ENCODE data around the gene NCK2. TPM values are rescaled to one million over a fixed set of nuclear protein-coding genes. Genes with fewer than 3 reads are reported as not detected.

NCK2 gene
- total and polyA plus RNA-seq, 4 donors: 28.8 to 44.6 (median 40.9) TPM

GRCh38 chr2:105748566-105748965 is 3.9 kb downstream of the NCK2 start:
- Histone ChIP-seq H3K4me1 (ENCODE audit: control insufficient read depth in 1 of 2, insufficient read depth in 2 of 2, low read length in 2 of 2) (peaks cover 1 to 5% of the 10 kb centered on the region in 2 donors), H3K27ac (ENCODE audit: low read depth in 1 of 2, low read length in 2 of 2) (no peak overlapping the region), H3K4me3 (ENCODE audit: low read length in 2 of 2) (no peak overlapping the region), H3K36me3 (ENCODE audit: control insufficient read depth in 1 of 2, insufficient read depth in 2 of 2, low read length in 1 of 2) (no peaks in the 10 kb centered on the region), H3K9me3 (ENCODE audit: control insufficient read depth, low read length) (no peaks in the 10 kb centered on the region), H3K27me3 (ENCODE audit: control insufficient read depth in 1 of 2, insufficient read depth in 2 of 2, low read length in 1 of 2) (no peaks in the 10 kb centered on the region)
- intact Hi-C loops (cut with DNase I): loop anchor here in 1 of 2 donors (5.0 to 10.0 kb wide), 4 partner anchors 34 to 174 kb away; no protein-coding TSS in a partner anchor
- 70 to 82% methylated on average over 1 of the region's 1 CpG for WGBS, 2 donors
- no peak for DNase-seq
- no peak for ATAC-seq (ENCODE audit: low FRiP score)

GRCh38 chr2:105749583-105750400 is 5.1 kb downstream of the NCK2 start:
- H3K4me1 ChIP-seq (ENCODE audit: control insufficient read depth in 1 of 2, insufficient read depth in 2 of 2, low read length in 2 of 2): peaks cover 1 to 5% of the 10 kb centered on the region in 2 donors

GRCh38 chr2:105750735-105751134 is 6.0 kb downstream of the NCK2 start:
- Histone ChIP-seq H3K27ac (ENCODE audit: low read depth in 1 of 2, low read length in 2 of 2) (no peak overlapping the region), H3K9me3 (ENCODE audit: control insufficient read depth, low read length) (no peaks in the 10 kb centered on the region), H3K36me3 (ENCODE audit: control insufficient read depth in 1 of 2, insufficient read depth in 2 of 2, low read length in 1 of 2) (no peaks in the 10 kb centered on the region), H3K4me1 (ENCODE audit: control insufficient read depth in 1 of 2, insufficient read depth in 2 of 2, low read length in 2 of 2) (peaks cover 1 to 5% of the 10 kb centered on the region in 2 donors), H3K27me3 (ENCODE audit: control insufficient read depth in 1 of 2, insufficient read depth in 2 of 2, low read length in 1 of 2) (no peaks in the 10 kb centered on the region), H3K4me3 (ENCODE audit: low read length in 2 of 2) (no peak overlapping the region)
- DNase-seq (no peak), ATAC-seq (ENCODE audit: low FRiP score) (no peak)
- WGBS, 2 donors: 97 to 99% methylated on average over 4 of the region's 4 CpGs
- intact Hi-C loops (cut with DNase I): no loop called here

More at GRCh38 chr2:105749583-105750400, 5.1 kb downstream of the NCK2 start:
- intact Hi-C loops (cut with DNase I): loop anchor here in 1 of 2 donors (5.0 to 10.0 kb wide), 4 partner anchors 33 to 175 kb away; no protein-coding TSS in a partner anchor
- Histone ChIP-seq H3K9me3 (ENCODE audit: control insufficient read depth, low read length) (no peaks in the 10 kb centered on the region), H3K27me3 (ENCODE audit: control insufficient read depth in 1 of 2, insufficient read depth in 2 of 2, low read length in 1 of 2) (no peaks in the 10 kb centered on the region), H3K36me3 (ENCODE audit: control insufficient read depth in 1 of 2, insufficient read depth in 2 of 2, low read length in 1 of 2) (no peaks in the 10 kb centered on the region), H3K4me3 (ENCODE audit: low read length in 2 of 2) (no peak overlapping the region), H3K27ac (ENCODE audit: low read depth in 1 of 2, low read length in 2 of 2) (no peak overlapping the region)
- WGBS, 2 donors: 95 to 96% methylated on average over 18 of the region's 18 CpGs
- ATAC-seq (ENCODE audit: low FRiP score): no peak
- no peak for DNase-seq

GRCh38 chr2:105751272-105751671 is 6.6 kb downstream of the NCK2 start:
- Histone ChIP-seq H3K9me3 (ENCODE audit: control insufficient read depth, low read length) (no peaks in the 10 kb centered on the region), H3K27me3 (ENCODE audit: control insufficient read depth in 1 of 2, insufficient read depth in 2 of 2, low read length in 1 of 2) (no peaks in the 10 kb centered on the region), H3K4me1 (ENCODE audit: control insufficient read depth in 1 of 2, insufficient read depth in 2 of 2, low read length in 2 of 2) (peaks cover 2 to 3% of the 10 kb centered on the region in 2 donors), H3K4me3 (ENCODE audit: low read length in 2 of 2) (no peak overlapping the region), H3K36me3 (ENCODE audit: control insufficient read depth in 1 of 2, insufficient read depth in 2 of 2, low read length in 1 of 2) (no peaks in the 10 kb centered on the region), H3K27ac (ENCODE audit: low read depth in 1 of 2, low read length in 2 of 2) (no peak overlapping the region)
- DNase-seq: no peak
- no peak for ATAC-seq (ENCODE audit: low FRiP score)
- 88 to 95% methylated on average over 3 of the region's 3 CpGs for whole genome bisulfite sequencing, 2 donors
- intact Hi-C loops (cut with DNase I): no loop called here

GRCh38 chr2:105752691-105753358 is 8.1 kb downstream of the NCK2 start:
- no peak overlapping the region for H3K4me3 ChIP-seq (ENCODE audit: low read length in 2 of 2)
- H3K27ac ChIP-seq (ENCODE audit: low read depth in 1 of 2, low read length in 2 of 2): no peak overlapping the region
- WGBS, 2 donors: 70 to 75% methylated on average over 5 of the region's 5 CpGs
- no peaks in the 10 kb centered on the region for H3K27me3 ChIP-seq (ENCODE audit: control insufficient read depth in 1 of 2, insufficient read depth in 2 of 2, low read length in 1 of 2)
- no peak for DNase-seq
- no peak for ATAC-seq (ENCODE audit: low FRiP score)
- intact Hi-C loops (cut with DNase I): no loop called here
- no peaks in the 10 kb centered on the region for H3K36me3 ChIP-seq (ENCODE audit: control insufficient read depth in 1 of 2, insufficient read depth in 2 of 2, low read length in 1 of 2)
- peaks cover 0 to 3% of the 10 kb centered on the region in 2 donors for H3K4me1 ChIP-seq (ENCODE audit: control insufficient read depth in 1 of 2, insufficient read depth in 2 of 2, low read length in 2 of 2)
- no peaks in the 10 kb centered on the region for H3K9me3 ChIP-seq (ENCODE audit: control insufficient read depth, low read length)

- intact Hi-C loops (cut with DNase I): no loop called here
- WGBS, 2 donors: 46 to 93% methylated on average over 2 of the region's 2 CpGs
Measured at GRCh38 chr2:105753380-105753779, 8.7 kb downstream of the NCK2 start.

GRCh38 chr2:105754011-105754410 is 9.3 kb downstream of the NCK2 start:
- DNase-seq: no peak
- Histone ChIP-seq H3K4me3 (ENCODE audit: low read length in 2 of 2) (no peak overlapping the region), H3K27ac (ENCODE audit: low read depth in 1 of 2, low read length in 2 of 2) (no peak overlapping the region), H3K36me3 (ENCODE audit: control insufficient read depth in 1 of 2, insufficient read depth in 2 of 2, low read length in 1 of 2) (no peaks in the 10 kb centered on the region), H3K9me3 (ENCODE audit: control insufficient read depth, low read length) (no peaks in the 10 kb centered on the region), H3K27me3 (ENCODE audit: control insufficient read depth in 1 of 2, insufficient read depth in 2 of 2, low read length in 1 of 2) (no peaks in the 10 kb centered on the region), H3K4me1 (ENCODE audit: control insufficient read depth in 1 of 2, insufficient read depth in 2 of 2, low read length in 2 of 2) (peaks cover 0 to 3% of the 10 kb centered on the region in 2 donors)
- intact Hi-C loops (cut with DNase I): no loop called here
- ATAC-seq (ENCODE audit: low FRiP score): no peak
- WGBS, 2 donors: 79 to 84% methylated on average over 5 of the region's 5 CpGs

More at GRCh38 chr2:105753380-105753779, 8.7 kb downstream of the NCK2 start:
- DNase-seq: no peak
- no peak for ATAC-seq (ENCODE audit: low FRiP score)
- H3K27me3 ChIP-seq (ENCODE audit: control insufficient read depth in 1 of 2, insufficient read depth in 2 of 2, low read length in 1 of 2): no peaks in the 10 kb centered on the region
- no peaks in the 10 kb centered on the region for H3K36me3 ChIP-seq (ENCODE audit: control insufficient read depth in 1 of 2, insufficient read depth in 2 of 2, low read length in 1 of 2)
- no peaks in the 10 kb centered on the region for H3K9me3 ChIP-seq (ENCODE audit: control insufficient read depth, low read length)
- H3K4me1 ChIP-seq (ENCODE audit: control insufficient read depth in 1 of 2, insufficient read depth in 2 of 2, low read length in 2 of 2): peaks cover 0 to 3% of the 10 kb centered on the region in 2 donors
- H3K4me3 ChIP-seq (ENCODE audit: low read length in 2 of 2): no peak overlapping the region
- H3K27ac ChIP-seq (ENCODE audit: low read depth in 1 of 2, low read length in 2 of 2): no peak overlapping the region

GRCh38 chr2:105754994-105755393 is 10.3 kb downstream of the NCK2 start:
- ATAC-seq (ENCODE audit: low FRiP score): no peak
- intact Hi-C loops (cut with DNase I): no loop called here
- 79 to 95% methylated on average over 6 of the region's 6 CpGs for WGBS, 2 donors
- Histone ChIP-seq H3K9me3 (ENCODE audit: control insufficient read depth, low read length) (no peaks in the 10 kb centered on the region), H3K4me3 (ENCODE audit: low read length in 2 of 2) (no peak overlapping the region), H3K4me1 (ENCODE audit: control insufficient read depth in 1 of 2, insufficient read depth in 2 of 2, low read length in 2 of 2) (peaks cover 0 to 3% of the 10 kb centered on the region in 2 donors), H3K27me3 (ENCODE audit: control insufficient read depth in 1 of 2, insufficient read depth in 2 of 2, low read length in 1 of 2) (no peaks in the 10 kb centered on the region), H3K27ac (ENCODE audit: low read depth in 1 of 2, low read length in 2 of 2) (no peak overlapping the region), H3K36me3 (ENCODE audit: control insufficient read depth in 1 of 2, insufficient read depth in 2 of 2, low read length in 1 of 2) (no peaks in the 10 kb centered on the region)
- no peak for DNase-seq
